Measurements from ENCODE around the gene RAPGEF5.

The RAPGEF5 gene

GRCh38 chr7:22074897-22075296 is 282.1 kb downstream of the RAPGEF5 start:
- DNase-seq = no peak

Measured in T-helper 1 cell (primary cell).